SK-N-SH treated with all-trans-retinoic acid at 6 μM for 48 hours (cell line): ENCODE results near the gene ORAI1.

Experiments
- ARNTL ChIP-seq: fragments of 450-650 bp; formaldehyde crosslinking; IDR thresholded peaks from 2 replicates; pipeline ENCODE4 v1.5.0; 2020; ENCODE audit warnings: low read depth, mild to moderate bottlenecking, moderate library complexity, borderline replicate concordance
- CREB5 ChIP-seq: fragments of 250-450 bp; sonication (Bioruptor Pico); IDR thresholded peaks from 2 replicates; pipeline ENCODE4 v1.5.1; 2020; ENCODE audit warnings: low read depth, mild to moderate bottlenecking, moderate library complexity
- CSDC2 ChIP-seq: fragments of 250-450 bp; sonication (Bioruptor Pico); IDR thresholded peaks from 2 replicates; pipeline ENCODE4 v1.5.0; 2020; ENCODE audit warnings: mild to moderate bottlenecking, moderate library complexity
- ISL1 ChIP-seq: fragments of 250-450 bp; sonication (Bioruptor Pico); IDR thresholded peaks from 2 replicates; pipeline ENCODE4 v2.1.2; 2022; ENCODE audit warnings: mild to moderate bottlenecking, moderate library complexity
- OSR1 ChIP-seq: fragments of 250-450 bp; sonication (Bioruptor Pico); IDR thresholded peaks from 2 replicates; pipeline ENCODE4 v1.8.0; 2022; ENCODE audit warnings: moderate library complexity, mild to moderate bottlenecking, inconsistent platforms
- RARB ChIP-seq: fragments of 250-450 bp; sonication (Bioruptor Pico); IDR thresholded peaks from 2 replicates; pipeline ENCODE4 v1.8.0; 2021; ENCODE audit warnings: mild to moderate bottlenecking, moderate library complexity
- TCF4 ChIP-seq: fragments of 250-450 bp; sonication (Bioruptor Pico); IDR thresholded peaks from 2 replicates; pipeline ENCODE4 v1.8.0; 2021; ENCODE audit warnings: mild to moderate bottlenecking, moderate library complexity, borderline replicate concordance
- TSHZ2 ChIP-seq: fragments of 250-450 bp; sonication (Bioruptor Pico); IDR thresholded peaks from 2 replicates; pipeline ENCODE4 v1.5.0; 2020; ENCODE audit warnings: mild to moderate bottlenecking, moderate library complexity
- ZC3H10 ChIP-seq: fragments of 250-450 bp; sonication (Bioruptor Pico); IDR thresholded peaks from 2 replicates; pipeline ENCODE4 v1.5.1; 2021; ENCODE audit warnings: mild to moderate bottlenecking, moderate library complexity
- ZFP3 ChIP-seq: fragments of 250-450 bp; sonication (Bioruptor Pico); IDR thresholded peaks from 2 replicates; pipeline ENCODE4 v1.5.0; 2020; ENCODE audit warnings: mild to moderate bottlenecking, moderate library complexity
- ZNF70 ChIP-seq: fragments of 450-650 bp; formaldehyde crosslinking; IDR thresholded peaks from 2 replicates; pipeline ENCODE4 v1.5.0; 2020; ENCODE audit warnings: mild to moderate bottlenecking, moderate library complexity
- ZNF8 ChIP-seq: fragments of 450-650 bp; formaldehyde crosslinking; IDR thresholded peaks from 2 replicates; pipeline ENCODE4 v1.5.0; 2020; ENCODE audit warnings: mild to moderate bottlenecking, moderate library complexity

- no peak for TF ChIP-seq ZNF8 (CRISPR knock-in tag)
- TF ChIP-seq ZNF70 (CRISPR knock-in tag): no peak
- no peak for TF ChIP-seq ZFP3 (CRISPR knock-in tag)
- no peak for TF ChIP-seq CREB5 (CRISPR knock-in tag)
- no peak for TF ChIP-seq CSDC2
- TF ChIP-seq ZC3H10: no peak
- TF ChIP-seq ISL1 (CRISPR knock-in tag): no peak
- no peak for TF ChIP-seq TCF4 (CRISPR knock-in tag)
- no peak for TF ChIP-seq TSHZ2 (CRISPR knock-in tag)
- TF ChIP-seq ARNTL (CRISPR knock-in tag): no peak
- no peak for TF ChIP-seq RARB (CRISPR knock-in tag)
- no peak for TF ChIP-seq OSR1 (CRISPR knock-in tag)
These were observed 4.5 kb downstream of the ORAI1 start for GRCh38 chr12:121630791-121631355.
